ENCODE measurements around the gene PTGER1.
A peak's percentile ranks its signal among the peaks of the same experiment; 100 is the strongest.
"Not testable (repeated sequence)": the region's sequence is repeated elsewhere in the genome, so short reads cannot be mapped to it uniquely, and the experiment has no call there.

The PTGER1 gene, protein sequence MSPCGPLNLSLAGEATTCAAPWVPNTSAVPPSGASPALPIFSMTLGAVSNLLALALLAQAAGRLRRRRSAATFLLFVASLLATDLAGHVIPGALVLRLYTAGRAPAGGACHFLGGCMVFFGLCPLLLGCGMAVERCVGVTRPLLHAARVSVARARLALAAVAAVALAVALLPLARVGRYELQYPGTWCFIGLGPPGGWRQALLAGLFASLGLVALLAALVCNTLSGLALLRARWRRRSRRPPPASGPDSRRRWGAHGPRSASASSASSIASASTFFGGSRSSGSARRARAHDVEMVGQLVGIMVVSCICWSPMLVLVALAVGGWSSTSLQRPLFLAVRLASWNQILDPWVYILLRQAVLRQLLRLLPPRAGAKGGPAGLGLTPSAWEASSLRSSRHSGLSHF

DNA sequence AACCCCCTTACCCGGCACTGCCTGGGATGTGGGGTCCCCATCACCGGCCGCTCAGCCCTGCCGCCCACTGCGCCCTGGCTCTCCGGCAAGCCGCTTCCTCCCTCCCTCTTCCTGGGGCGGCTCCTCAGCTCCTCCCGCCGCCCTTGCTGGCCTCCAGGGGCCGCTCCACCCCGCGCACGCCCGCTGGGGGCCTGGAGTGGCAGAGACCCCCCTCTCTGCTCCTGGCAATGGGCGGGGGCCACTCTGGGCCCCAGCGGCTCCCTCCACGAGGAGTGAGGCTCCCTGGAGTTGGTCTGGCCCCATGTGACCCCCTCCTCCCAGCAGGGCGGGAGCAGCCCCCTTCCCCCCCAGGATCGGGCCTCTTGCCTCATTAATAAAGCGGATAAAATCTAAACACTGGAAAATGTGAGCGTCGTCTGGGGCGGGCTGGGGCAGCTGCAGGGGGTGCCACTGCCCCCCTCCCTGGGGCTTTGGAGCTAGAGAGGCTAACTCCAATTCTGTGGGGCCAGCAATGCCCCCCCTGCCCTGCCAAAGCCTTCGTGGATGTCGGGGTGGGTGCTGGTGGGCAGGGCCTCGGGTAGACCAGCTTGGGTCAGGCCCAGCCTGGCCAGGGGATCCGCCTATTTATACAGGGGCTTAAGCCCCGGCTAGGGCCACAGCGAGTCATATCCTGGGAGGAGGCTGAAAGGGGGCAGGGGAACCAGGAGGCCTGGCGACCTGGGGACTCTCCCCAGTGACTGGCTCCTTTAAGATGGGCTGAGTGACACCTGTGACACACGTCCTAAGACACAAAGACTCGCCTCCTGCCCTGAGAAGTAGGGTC, at the start of gene PTGER1:
PTGER1 (minus strand) TSS at position 104 of the 823 bp plus-strand sequence. CDS start 1,034 bp downstream, outside the sequence.
- DNase-seq = no peak

DNA sequence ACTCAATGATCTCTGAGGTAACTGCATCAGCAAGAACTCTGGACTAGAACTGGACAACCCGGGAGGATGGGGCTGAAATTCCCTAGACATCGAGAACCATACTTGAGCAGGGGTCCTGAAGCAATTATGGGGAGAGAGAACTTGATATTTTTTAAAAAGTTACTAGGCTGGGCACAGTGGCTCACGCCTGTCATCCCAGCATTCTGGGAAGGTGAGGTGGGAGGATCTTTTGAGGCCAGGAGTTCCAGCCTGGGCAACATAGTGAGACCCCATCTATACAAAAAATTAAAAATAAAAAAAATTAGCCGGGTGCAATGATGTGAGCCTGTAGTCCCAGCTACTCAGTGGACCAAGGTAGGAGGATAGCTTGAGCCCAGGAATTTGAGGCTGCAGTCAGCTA, 45.4 kb upstream of the PTGER1 start:
- no peak for DNase-seq

DNA sequence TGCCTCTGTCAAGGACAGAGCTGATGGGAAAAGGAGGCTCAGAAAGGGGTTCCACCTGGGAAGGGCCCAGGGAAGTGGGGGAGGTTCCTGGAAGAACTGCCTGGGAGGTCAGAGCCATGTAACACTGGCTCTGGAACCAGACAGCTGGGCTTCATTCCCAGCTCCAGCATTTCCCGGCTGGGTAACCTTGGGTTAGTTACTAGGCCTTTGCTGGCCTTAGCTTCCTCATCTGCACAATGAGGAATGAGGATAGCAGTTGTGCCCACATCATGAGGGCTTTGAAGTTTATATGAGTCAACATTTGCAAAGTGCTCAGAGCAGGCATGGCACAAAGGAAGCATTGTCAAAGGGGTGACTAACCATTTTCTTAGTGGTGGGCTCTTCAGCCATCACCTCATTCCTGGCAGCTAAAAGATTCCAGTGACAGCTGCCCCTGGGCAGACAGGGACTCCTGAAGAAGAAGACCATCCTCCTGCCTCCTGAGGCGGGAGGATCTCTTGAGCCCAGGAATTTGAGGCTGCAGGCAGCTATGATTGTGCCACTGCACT, 44.8 kb upstream of the PTGER1 start:
- no peak for DNase-seq

DNA sequence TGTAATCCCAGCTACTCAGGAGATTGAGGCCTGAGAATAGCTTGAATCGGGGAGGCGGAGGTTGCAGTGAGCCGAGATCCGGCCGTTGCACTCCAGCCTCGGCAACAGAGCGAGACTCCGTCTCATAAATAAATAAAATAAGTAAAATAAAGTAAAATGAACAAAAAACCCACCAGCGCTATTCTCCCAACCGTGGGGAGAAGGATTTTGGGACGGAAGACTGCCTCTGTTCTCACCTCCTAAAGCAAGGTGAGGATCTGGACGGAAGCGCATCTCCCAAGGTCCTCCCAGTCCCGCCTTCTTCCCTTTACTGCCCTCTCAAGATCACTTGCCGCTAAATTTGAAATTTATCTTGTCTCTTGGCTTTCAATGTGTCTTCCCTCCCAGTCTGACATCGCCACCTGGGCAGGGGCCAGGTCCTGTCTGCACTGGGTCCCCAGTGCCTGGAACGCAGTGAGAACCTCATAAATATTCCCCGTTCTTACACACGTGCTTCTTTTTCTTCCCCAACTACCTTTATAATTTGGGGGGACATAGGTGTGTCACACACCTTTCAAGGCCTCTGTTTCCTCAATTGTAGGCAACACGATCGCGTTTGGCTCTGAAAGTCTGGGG, 44.2 kb upstream of the PTGER1 start:
- no peak for DNase-seq

DNA sequence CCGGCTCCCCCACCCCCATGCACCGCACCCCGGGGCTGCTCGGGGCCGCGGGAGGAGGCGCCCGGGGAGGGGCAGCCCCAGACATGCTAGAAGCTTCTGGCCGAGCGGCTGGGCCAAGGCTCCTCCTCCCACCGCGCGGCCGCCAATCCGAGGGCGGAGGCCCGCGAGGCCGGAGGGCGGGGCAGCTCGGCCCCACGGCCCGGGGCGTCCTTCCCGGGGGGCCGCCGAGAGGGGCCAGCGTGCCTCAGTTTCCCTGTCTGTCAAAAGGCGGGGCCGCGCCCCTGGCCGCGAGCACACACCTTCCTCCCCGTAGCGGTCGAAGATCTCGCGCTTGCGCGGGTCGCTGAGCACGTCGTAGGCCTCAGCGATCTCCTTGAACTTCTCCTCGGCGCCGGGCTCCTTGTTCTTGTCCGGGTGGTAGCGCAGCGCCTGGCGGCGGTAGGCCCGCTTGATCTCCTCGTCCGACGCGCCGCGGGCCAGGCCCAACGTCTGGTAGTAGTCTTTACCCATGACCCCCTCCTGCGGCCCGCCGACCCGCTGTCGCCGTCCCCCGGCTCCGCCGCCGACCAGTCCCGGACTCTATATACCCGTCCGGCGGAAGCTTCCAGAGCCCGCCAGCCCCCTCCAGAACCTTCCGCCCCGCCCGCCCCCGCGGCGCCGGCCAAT, 42.8 kb upstream of the PTGER1 start, which contains the start of gene DNAJB1:
DNAJB1 (minus strand) TSS at position 558 of the 666 bp plus-strand sequence; CDS start at position 510, 48 bp downstream.
- peak; percentile 33 to 56 for DNase-seq

DNA sequence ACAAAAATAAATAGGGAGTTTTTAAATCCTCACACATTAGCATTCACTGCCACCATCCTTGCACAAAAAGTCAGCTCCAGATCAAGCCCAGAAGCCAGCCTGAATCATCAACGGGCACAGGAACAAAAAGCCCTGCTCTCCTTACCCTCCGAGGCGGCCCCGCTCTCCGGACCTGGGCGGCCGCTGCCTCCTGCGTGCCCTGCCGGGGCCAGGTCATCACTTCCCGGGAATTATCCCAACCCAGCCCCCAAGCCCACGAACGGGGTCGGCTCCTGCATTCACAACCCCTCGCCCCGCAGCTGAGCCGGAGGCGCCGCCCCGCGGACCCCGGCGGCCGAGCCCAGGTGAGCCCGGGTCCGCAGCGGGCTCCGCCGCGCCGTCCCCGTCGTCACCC, 42.3 kb upstream of the PTGER1 start:
- no peak for DNase-seq

DNA sequence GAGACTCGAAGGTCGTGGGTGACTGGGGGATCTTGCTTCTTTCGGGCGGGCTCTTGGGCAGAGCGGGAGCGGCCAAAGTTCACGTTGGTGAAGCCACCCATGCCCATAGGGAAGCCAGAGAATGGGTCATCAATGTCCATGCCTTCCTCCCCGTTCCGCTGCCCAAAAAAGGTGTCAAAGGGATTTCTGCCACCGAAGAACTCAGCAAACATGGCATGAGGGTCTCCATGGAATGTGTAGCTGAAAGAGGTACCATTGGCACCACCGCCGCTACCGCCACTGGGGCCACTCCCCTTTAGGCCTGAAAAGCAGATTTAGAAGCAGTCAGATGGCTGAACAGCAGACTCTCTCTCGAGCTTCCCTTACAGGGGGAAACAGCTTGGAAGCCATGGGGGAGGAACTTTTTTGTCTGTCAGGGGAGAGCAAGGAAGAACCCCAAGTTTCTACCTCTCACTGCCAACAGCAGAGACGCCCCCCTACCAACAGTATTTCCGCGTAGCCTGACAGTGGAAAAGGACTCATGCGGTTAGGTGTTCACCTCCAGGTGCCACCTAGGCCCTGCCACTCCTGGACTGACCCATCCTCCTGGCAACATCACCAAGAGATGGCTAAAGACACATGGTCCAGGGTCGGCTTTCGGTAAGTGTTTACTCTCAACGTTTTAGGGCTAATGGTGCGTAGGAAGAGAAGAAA, 41.7 kb upstream of the PTGER1 start:
- no peak for DNase-seq

DNA sequence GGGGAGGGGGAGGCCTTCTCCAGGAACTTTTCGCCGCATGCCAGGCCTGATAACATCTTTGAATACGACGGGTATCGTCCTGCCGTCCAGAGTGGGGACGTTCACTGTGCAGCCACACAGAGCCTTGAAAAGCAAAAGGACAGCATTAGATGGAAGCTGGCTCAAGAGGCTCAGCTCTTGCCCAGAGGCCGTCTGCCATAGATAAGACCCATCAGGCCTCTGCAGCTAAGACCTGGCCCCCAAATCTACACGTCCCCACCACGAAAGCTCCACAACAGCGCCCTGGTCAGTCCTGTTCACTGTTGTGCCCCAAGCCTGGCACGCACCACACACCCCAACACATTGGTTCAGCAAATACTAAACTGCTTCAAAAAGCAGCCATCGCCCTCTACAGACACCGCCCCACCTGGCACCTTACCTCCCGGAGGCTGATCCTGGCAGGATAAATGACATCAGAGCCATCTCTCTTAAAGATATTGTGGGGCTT, 40.9 kb upstream of the PTGER1 start:
- DNase-seq = peak; percentile 7 to 9

DNA sequence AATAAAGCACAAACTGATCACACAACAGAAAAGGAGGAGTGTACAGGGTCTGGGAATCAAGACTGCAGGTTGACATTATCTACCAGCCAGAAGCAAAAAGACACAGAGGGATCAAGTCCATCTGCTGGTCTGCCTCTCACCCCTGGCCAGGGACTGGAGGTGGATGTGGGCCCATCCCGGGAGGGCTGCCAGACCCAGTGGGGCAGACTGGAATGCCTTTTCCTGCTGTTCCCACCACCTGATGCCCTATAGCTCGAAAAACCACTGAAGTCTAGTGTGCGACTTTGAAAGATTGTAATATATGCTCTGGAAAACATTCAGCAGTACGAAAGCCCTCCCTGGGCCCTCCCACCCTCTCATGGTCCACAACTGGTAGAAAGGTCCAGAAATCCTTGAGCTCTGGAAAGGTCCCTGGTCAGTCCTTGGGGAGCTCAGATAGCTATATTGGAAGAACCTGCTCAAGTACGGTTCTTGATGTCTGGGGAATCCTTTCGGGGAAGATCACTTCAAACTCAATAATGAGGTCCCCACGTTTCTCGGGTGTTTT, 40.4 kb upstream of the PTGER1 start:
- no peak for DNase-seq

DNA sequence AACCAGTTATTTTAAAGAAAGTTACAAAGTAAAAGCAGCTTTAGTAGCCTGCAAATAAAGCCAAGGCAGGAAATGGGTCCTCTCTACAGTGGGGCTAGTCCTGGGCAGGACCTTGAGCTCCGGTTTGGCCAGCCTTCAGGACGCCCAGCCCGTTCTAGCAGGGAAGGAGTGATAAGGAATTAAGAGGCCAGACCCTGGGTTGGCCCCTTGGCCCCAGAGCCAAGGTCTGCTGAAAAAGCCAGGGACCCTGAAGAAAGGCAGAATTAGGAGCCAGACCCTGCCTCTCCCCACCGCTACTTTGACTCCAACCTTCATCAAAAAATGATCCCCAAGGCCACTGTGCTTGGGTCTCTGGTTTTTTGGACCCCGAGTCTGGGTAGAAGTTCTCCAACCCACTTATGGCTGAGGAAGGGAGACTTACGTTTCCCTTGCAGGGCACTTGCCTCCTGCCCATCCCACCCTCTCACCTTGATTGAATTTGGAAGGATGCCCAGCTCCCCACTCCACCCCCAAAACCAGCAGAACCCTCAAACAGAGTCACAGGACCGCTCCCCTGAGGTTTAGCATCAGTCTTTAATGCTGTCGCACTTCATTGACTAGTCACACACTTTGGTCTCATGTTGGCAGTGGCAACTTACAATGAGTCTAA, 39.2 kb upstream of the PTGER1 start:
- DNase-seq = no peak

DNA sequence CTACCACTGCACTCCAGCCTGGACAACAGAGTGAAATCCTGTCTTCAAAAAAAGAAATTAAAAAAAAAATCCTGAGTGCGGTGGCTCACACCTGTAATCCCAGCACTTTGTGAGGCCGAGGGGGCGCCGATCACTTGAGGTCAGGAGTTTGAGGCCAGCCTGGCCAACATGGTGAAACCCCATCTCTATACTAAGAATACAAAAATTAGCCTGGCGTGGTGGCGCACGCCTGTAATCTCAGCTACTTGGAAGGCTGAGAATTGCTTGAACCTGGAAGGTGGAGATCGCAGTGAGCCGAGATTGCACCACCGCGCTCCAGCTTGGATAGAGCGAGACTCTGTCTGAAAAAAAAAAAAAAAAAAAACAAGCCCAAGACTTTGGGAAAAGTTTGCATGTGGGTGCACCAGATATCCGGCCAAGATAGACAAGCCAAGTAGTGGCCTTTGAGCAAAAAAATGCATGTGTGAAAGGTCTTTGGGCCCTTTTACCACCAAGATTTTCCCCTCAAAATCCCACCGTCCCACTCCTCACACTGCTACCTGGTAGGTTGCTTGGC, 37.3 kb upstream of the PTGER1 start:
- DNase-seq = no peak

DNA sequence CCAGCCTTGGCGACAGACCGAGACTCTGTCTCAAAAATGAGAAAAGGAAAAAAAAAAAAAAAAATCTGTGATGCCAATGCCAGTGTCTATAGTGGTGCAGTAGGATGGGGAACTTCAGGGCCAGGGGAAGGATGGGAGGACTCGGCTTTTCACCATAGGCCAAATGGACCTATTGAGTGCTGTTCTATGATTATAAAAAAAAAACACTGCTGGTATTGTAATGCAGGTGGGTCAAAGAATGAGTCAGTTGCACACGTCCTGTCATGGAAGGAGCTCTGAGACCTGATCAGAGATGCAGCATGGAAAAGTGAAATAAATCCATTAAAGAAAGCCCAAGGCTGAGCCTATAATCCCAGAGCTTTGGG, 36.1 kb upstream of the PTGER1 start:
- no peak for DNase-seq

DNA sequence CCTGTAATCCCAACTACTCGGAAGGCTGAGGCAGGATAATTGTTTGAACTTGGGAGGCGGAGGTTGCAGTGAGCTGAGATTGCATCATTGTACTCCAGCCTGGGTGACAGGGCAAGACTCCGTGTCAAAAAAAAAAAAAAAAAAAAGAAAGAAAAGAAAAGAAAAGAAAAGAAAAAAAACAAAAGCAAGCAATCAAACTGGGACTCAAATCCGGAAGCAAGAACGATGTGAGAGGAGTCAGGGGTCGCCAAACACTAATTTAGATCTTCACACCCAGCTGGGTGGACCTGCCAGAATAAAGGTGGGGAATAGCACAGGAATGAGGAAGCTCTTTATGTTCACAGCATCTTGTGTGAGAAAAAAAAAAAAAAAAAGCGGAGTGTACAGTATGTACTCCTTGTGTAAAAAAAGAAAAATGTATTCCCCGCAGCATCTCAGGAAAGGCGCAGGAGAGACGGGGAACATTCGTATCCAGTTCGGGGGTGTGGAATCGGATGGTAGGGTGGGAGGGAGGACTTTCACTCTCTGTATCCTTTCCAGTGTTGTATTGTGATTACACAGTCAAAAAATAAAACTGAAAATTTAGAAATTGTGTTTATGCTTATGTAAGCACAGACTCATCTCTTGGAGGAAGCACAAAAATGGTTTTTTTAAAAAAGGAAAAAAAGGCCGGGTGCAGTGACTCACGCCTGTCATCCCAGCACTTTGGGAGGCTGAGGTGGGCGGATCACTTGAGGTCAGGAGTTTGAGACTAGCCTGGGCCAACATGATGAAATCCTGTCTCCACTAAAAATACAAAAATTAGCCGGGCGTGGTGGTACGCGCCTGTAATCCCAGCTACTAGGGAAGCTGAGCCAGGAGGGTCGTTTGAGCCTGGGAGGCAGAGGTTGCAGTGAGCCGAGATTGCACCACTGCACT, 35.4 kb upstream of the PTGER1 start:
- DNase-seq = no peak

DNA sequence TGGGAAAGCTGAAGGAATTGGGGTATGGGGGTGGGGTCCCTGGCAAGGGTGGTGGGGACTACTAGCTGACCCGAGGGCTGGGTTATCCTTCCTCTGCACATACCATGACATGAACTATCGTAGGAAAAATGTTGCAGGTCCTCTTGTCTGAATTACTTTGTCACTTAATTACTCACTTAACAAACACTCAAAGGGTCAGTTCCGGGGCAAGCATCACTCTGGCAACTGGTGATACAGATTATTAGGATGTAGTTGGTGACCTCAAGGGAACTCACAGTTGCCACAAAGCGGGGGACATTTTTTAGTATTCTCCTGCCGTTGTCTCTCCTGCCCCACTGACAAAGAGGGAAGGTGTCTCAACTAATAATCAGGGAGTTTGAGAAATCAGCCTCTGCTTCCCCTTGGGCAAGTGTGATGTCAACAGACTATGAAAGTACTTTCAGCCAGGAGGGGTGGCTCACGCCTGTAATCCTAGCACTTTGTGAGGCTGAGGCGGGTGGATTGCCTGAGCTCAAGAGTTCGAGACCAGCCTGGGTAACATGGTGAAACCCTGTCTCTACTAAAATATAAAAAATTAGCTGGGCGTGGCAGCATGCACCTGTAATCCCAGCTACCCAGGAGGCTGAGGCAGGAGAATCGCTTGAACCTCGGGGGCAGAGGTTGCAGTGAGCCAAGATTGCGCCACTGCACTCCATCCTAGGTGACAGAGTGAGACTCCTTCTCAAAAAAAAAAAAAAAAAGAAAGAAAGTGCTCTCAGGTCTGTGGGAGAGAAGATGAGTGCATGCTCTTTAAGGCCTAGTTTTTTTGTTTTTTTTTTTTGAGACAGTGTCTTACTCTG, 32.8 kb upstream of the PTGER1 start:
- DNase-seq = no peak

DNA sequence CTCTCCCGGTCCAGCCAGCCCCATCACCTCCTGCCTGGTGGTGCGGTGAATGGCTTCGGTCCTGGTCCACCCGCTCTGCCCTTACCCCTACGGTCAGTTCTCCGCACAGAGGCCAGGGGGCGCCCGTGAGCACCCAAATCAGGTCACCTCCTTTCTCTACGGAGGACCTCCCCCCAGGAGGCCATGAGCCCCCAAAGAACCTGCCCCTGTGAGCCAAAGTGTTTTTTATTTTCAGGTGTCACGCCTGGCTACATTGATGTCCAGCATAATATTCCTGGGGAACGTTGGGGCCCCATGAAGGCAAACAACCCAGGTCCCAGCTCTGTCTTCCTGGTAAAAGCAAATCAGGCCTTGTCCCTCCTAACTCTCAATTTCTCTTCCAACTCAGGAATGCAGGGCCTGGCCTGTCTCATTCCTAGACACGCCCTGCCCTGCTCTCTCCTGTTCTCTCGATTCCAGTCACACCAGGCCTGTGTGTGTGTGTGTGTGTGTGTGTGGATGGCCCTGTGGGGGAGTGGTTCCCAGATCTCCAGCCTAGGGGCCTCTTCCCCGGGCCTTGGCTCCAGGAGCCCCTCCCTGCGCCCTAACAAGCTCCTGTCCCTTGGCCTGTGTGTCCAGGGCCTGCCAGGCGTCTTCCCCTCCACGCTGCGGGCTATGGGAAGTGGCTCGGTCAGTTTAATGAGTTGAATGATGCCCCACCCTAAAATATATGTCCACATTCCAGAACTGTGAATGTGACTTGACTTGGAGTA, 30.5 kb upstream of the PTGER1 start:
- peak in 1 of 2 experiments; percentile 15 for DNase-seq

DNA sequence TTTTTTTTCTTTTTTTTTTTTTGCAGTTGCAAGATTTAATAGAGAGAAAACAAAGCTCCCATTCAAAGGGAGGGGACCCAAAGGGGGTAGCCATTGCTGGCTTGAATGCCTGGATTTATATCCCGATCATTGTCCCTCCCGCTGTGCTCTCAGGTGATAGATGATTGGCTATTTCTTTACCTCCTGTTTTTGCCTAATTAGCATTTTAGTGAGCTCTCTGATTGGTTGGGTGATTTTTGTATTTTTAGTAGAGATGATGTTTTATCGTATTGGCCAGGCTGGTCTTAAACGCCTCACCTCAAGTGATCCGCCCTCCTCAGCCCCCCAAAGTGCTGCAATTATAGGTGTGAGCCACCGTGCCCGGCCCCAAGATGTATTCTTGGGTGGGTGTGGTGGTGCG, 29.4 kb upstream of the PTGER1 start:
- DNase-seq = not testable (repeated sequence)

DNA sequence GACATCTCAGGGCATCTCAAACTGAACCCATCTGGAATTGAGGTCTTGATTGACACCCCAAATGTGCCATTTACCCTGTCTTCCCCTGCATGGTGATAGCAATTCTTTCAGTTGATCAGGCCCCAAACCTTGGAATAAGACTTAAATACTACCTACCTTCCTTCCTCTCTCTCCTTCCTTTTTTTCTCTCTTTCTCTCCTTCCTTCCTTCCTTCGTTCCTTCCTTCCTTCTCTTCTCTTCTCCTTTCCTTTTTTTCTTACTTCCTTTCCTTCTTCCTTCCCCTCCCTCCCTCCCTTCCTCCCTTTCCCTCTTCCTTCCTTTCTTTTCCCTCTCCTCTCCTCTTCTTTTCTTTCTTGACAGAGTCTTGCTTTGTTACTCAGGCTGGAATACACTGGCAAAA, 28.1 kb upstream of the PTGER1 start:
- no peak for DNase-seq
